GM21381 (cell line): ENCODE measurements around the gene CRTC2.

ENCODE experiments used
- ATAC-seq: cut with Tn5 transposase; IDR thresholded peaks from one replicate; pipeline ENCODE4 v1.9.1; 2021; ENCODE audit warnings: mild to moderate bottlenecking, moderate library complexity; ENCODE audit not compliant: unreplicated experiment

The CRTC2 gene

DNA sequence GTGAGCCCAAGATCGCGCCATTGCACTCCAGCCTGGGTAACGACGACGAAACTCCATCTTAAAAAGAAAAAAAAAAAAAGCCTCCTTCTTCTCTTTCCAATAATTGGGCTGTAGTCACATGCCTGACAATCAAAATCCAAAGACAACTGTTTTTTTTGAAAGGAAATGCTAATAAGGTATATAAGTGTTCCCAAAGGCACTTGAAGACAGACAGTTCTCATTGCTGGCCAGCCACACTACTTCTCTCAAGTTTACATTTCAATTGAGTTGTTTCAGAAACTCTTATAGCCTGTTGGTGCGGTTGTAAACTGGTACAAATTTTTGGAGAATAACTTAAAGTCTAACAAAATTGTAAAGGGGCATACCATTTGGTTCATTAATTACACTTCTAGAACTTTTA, 58.9 kb downstream of the CRTC2 start:
- no peak for ATAC-seq
